CD4-positive, alpha-beta T cell treated with Interleukin-6 for 4 hours (primary cell): ENCODE data around the gene HJV.
A peak's percentile ranks its signal among the peaks of the same experiment; 100 is the strongest.

Source experiments
- DNase-seq: peaks from one replicate; pipeline ENCODE4 v3.0.0-alpha.2; 2020; ENCODE audit warnings: mixed read lengths

HJV gene

DNA sequence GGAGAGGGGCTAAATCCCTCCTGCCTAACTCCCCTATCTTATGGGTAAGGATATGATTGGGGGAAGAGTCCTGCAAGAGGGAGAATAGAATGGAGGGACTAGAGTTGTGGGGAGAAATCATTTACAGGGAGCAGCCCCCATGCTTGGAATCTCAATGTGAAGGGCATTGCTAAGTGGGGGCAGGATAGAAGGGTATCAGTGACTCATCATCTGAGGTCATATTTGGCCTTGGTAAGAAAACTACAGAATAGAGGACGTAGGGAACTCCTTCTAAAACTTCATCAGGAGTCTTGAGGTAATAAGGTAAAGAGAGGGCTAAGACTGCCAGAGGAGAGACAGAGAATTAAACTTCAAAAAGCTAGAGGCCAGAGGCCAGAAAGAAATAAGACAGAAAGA is 487 bp downstream of the HJV start:
- DNase-seq, result no peak

DNA sequence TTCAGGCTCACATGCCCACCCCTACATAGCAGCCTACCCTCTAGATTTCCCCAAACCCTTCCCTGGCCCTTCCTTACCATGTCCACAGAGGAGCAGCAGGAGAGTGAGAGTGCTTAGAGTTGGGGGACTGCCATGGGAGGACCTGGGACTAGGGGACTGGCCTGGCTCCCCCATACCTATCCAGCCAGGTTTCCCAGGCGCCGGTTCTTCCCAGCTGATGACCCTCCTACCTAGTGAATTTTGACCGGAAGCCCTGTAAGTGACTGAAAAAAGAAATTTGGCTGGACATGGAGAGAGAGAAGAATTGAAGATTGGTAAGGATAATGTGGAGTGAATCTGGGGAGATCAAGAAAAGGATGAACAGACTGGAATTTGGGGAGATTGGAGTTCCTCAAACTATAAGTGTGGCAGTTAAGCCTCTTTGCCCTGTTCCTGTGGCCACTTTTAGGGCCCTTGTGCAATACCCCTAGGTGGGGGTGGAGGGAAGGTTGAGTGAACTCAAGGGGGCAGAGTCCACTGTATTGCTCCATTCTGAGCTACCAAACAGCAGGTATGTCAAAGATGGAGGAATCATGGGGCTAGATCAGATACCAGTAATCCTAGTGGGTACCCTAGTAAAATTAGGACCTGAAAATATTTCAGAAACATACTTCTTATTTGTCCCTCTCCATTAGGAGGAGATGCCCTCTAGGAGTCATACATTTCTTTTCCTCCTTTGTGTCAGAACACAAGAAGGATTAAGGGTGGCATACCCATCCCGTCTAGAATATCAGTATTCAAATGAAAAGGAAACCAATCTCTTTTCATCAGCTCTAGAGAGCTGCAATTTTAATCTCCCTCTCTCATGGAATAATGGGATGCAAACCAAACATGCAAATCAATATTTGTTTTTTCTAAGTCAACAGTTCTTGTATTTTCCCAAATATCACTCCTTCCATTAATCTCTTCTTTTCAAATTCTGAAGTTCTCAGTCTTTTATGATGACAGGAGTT is 1.2 kb downstream of the HJV start:
- no peak for DNase-seq

DNA sequence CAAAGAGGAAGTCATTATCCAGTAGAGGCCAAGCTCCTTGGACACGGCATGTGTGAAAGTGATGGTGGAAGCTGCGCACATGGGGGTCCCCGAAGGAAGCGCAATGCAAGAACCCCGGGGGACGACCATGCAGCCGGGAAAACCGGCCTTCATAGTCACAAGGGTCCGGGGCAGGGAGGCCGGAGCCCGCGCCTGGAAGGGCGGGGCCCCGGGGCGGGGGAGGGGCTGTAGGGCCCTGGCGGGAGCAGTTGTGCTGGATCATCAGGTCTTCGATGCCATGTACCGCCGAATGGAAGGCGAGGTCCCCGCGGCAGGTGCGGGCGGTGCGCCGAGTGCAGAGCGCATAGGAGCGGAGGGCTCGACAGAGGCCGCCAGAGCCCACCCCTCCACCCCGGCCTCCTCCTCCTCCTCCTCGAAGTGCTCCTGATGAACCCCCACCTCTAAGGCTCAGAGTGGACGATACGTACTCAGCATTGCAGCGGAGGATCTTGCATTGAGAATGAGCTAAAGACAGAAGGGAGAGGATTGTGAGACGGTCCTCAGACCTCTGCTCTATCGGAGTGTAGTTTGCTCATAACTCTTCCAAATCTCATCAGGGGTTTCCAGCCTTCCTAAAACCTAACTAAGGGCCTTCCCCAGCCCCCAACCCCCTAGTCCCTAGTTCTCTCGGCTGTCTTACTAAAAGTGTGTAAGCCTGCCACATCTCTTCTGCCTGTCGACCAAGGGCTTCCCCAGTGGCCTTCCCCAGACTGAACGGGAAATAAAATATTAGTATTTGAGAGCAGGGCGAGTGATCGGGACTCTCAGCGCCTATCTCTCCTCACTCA is 2.1 kb downstream of the HJV start:
- peak; percentile 15 for DNase-seq

- no peak for DNase-seq
Measured at GRCh38 chr1:146016891-146017290, 4.6 kb downstream of the HJV start.

DNA sequence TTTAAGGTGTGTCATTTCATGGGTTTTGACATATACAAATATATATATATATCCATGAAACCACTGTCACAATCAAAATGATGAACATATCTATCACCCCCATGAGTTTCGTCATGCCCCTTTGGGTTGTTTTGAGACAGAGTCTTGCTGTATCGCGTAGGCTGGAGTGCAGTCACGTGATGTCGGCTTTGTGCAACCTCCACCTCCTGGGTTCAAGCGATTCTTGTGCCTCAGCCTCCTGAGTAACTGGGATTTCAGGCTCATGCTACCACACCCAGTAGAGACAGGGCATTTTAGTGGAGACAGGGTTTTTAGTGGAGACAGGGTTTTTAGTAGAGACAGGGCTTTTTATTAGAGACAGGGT is 8.0 kb downstream of the HJV start:
- DNase-seq, result no peak

- DNase-seq, result peak; percentile 72
Measured at GRCh38 chr1:146012703-146013558, 8.6 kb downstream of the HJV start.

GRCh38 chr1:146010126-146010738 is 11.3 kb downstream of the HJV start:
- no peak for DNase-seq

GRCh38 chr1:146007489-146008133 is 13.9 kb downstream of the HJV start:
- DNase-seq, result no peak

DNA sequence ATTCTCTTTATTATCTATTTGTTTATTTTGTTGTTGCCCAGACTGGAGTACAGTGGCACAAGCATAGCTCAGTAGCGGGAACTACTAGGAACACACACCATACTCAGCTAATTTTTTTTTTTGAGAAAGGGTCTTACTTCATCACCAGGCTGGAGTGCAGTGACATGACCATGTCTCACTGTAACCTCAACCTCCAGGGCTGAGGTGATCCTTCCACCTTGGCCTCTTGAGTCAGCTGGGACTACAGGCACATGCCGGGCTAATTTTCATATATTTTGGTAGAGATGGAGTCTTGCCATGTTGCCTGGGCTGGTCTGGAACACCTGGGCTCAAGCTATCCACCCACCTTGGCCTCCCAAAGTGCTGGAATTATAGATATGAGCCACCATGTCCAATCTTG is 19.8 kb downstream of the HJV start:
- no peak for DNase-seq

GRCh38 chr1:145999321-146000024 is 22.1 kb downstream of the HJV start:
- peak; percentile 59 for DNase-seq

DNA sequence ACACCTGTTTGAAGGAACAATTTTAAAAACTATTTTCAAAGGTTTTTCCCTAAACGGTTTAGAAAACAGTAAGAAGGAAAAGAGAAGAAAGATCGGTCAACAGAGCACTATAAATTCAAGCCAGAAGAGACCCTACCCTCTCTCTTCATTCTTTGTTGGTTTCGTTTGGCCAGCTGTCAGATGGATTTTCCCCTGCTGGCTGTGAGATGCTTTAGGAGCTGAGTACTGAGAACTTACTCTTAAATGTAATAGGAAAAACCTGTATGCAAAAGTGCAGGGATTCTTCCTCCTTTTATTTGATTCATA is 23.9 kb downstream of the HJV start:
- no peak for DNase-seq

DNA sequence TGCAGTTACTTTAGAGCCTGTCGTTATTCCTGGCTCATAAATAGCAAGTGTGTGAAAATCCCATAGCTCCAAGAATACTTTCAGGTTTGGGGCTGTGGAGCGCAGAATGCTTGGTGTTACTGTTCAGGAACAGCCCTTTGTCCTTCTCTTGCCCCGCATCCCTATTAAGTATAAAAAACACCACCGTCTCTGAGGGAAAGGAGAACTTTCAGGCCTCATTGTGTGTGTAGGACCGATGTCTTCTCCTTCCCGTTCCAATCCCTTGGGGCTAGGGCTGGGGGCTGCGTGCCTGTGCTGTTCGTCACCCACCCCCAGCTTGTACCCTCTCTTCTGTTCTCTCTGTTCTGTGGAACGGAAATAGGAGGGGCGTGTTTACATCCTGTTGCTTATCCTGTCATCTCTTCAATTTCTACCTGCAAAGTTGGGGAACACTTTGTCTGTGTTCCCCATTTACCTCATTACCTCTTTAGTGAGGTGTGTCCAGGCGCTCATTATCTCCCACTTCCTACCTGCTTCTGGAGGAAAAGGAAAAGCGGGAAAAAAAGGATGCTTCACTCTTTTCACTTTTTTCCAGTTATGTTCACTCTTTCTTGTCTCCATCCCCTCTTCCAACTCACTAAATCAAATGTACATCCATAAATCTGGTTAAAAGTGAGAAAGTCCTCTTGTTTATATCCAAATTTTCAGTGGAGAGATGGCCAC is 24.4 kb downstream of the HJV start:
- DNase-seq, result peak; percentile 74

DNA sequence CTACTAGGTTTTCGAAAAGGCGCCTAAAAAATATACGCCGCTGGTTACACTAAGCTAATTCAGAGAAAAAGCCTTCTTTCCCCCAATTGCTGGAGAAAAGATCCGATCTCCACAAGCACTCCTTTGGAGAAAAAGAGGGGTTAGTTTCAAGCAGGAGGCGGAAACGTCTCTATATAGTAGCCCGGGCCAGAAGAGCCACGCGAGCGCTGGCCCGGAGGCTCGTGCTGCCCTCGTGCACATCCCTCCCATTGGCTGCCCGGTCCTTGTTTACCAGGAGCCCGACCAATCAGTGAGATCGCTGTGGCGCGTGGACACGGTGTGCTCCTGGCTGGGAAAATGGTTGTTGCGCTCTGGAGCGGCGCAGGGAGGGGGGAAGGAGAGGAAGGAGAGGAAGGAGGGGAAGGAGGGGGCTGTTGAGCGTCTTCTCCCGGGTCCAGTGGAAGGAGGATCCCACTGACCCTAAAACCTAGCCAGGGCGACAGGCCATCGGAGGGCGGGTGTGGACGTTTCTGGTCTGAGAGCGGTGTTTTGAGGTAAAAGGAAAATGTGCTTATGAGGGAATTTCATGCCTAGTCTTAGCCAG is 25.0 kb downstream of the HJV start, which contains the start of gene TXNIP:
TXNIP (minus strand) TSS at position 147 of the 583 bp plus-strand sequence. CDS start 313 bp downstream, outside the sequence.
- peak; percentile 92 for DNase-seq

DNA sequence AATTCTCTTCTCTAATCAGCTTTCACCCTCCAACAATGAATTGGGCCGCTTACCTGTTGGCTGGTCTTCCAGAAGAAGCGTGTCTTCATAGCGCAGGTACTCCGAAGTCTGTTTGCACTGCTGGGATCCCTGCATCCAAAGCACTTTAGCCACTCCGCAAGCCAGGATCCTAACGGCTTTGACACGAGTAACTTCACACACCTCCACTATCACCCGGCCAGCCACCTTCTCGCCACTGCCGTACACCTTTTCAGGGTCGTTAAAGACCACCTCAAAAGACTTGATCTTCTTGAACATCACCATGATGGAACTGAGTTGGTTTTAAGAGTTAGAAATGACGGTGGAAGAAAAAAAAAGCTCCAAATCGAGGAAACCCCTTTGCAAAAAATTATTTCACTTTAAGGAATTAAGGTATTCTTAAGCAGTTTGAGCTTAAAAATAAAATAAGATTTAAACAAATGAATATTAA is 25.5 kb downstream of the HJV start:
- peak; percentile 30 for DNase-seq

DNA sequence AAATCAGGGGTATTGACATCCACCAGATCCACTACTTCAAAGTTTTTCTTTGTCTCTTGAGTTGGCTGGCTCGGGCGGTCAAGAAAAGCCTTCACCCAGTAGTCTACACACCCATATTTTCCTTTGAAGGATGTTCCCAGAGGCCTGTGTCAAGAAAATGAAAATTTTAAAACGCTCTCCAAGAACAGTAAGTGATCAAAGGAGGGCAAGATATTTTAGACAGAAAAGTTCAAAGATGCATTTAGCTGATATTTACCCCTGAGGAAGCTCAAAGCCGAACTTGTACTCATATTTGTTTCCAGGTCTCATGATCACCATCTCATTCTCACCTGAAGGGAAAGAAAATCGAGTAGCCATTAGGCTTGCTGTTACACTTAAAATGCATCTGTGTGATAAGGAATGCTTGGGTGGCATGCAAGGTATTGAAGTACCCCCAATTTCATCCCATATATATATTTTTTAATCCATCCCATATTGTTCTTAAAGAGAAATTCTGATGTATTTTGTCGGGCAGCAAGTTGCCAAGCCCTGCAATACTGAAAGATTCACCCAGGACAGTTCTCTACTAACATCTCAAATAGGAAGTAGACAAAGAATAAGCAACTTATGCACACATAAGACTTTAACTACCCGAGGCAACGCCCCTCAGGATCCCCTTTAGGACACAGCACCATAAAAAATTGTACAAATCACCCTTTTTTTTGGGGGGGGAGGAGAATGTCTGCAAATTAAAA is 26.2 kb downstream of the HJV start:
- peak; percentile 29 for DNase-seq

- DNase-seq, result peak; percentile 57
Measured at GRCh38 chr1:145994391-145995120, 27.0 kb downstream of the HJV start.

GRCh38 chr1:145993618-145994390 is 27.7 kb downstream of the HJV start:
- no peak for DNase-seq
